ENCODE data around the gene DENND2C. TPM values are rescaled to one million over a fixed set of nuclear protein-coding genes. Genes with fewer than 3 reads are reported as not detected.
A peak's percentile ranks its signal among the peaks of the same experiment; 100 is the strongest.

DENND2C gene
- total and polyA plus RNA-seq, 2 of the 13 experiments (the other 11 are each of a cell fraction or from before 2014, with no cell fraction given), result 0.08 to 0.33 TPM

DNA sequence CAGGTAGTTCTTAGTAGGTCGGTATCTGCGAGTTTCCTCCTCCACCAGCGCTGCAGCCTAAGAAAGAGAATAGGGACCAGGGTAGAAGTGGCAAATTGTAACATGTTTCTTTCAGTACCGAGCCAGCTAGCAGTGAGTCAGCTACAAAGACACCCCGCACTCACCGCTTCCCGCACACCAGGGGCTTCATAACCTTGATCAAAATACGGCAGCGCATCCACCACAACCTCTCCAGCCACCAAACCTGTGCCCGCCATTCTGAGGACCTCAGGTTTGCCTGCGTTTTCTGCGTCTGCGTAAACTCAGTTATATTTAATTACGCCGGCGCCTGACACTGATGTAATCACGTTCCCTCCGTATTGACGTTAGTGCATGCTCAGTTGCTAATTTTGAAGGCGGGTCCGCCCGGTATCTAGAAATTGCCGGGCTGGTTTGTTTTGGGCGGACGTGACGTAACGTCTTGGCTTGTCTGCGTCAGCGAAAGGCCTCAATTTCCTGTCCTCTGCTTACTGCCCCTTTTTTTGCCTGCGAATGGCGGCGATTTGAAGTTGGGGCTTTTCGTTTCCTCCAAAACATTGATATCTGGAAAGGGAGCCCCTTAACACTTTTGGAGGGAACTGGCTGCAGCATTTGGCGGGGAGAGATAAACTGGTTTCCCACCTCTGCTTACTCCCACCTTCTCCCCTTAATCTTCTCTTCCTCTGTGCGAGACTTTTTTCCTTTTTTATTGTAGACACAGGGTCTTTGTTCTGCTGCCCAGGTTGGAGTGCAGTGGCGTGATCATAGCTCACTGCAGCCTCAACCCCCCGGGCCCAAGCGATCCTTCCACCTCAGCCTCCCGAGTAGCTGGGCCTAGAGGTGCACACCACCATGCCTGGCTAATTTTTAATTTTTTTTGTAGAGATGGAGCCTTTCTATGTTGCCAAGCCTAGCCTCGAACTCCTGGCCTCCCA lies 88.2 kb downstream of the DENND2C start, which contains the start of gene BCAS2 (continued):
- TF ChIP-seq, protein P1, sequence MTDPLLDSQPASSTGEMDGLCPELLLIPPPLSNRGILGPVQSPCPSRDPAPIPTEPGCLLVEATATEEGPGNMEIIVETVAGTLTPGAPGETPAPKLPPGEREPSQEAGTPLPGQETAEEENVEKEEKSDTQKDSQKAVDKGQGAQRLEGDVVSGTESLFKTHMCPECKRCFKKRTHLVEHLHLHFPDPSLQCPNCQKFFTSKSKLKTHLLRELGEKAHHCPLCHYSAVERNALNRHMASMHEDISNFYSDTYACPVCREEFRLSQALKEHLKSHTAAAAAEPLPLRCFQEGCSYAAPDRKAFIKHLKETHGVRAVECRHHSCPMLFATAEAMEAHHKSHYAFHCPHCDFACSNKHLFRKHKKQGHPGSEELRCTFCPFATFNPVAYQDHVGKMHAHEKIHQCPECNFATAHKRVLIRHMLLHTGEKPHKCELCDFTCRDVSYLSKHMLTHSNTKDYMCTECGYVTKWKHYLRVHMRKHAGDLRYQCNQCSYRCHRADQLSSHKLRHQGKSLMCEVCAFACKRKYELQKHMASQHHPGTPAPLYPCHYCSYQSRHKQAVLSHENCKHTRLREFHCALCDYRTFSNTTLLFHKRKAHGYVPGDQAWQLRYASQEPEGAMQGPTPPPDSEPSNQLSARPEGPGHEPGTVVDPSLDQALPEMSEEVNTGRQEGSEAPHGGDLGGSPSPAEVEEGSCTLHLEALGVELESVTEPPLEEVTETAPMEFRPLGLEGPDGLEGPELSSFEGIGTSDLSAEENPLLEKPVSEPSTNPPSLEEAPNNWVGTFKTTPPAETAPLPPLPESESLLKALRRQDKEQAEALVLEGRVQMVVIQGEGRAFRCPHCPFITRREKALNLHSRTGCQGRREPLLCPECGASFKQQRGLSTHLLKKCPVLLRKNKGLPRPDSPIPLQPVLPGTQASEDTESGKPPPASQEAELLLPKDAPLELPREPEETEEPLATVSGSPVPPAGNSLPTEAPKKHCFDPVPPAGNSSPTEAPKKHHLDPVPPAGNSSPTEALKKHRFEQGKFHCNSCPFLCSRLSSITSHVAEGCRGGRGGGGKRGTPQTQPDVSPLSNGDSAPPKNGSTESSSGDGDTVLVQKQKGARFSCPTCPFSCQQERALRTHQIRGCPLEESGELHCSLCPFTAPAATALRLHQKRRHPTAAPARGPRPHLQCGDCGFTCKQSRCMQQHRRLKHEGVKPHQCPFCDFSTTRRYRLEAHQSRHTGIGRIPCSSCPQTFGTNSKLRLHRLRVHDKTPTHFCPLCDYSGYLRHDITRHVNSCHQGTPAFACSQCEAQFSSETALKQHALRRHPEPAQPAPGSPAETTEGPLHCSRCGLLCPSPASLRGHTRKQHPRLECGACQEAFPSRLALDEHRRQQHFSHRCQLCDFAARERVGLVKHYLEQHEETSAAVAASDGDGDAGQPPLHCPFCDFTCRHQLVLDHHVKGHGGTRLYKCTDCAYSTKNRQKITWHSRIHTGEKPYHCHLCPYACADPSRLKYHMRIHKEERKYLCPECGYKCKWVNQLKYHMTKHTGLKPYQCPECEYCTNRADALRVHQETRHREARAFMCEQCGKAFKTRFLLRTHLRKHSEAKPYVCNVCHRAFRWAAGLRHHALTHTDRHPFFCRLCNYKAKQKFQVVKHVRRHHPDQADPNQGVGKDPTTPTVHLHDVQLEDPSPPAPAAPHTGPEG (CRISPR knock-in tag; IDR thresholded peaks at IDR 0.05), result 0 out of 2 replicates have a peak, but pooled peaks have one; percentile 28
- TF ChIP-seq RARA (CRISPR knock-in tag; IDR thresholded peaks at IDR 0.05) (no peak), ARNT (IDR thresholded peaks at IDR 0.05) (no peak), THYN1 (CRISPR knock-in tag; IDR thresholded peaks at IDR 0.05; ENCODE audit: borderline replicate concordance, low read depth) (no peak), ZNF644 (CRISPR knock-in tag; IDR thresholded peaks at IDR 0.05; ENCODE audit: low read depth) (no peak), MXI1 (IDR thresholded peaks at IDR 0.05; ENCODE audit: borderline replicate concordance, low read depth, low read length) (peak; percentile 88; the same call in 2 of the 3 replicates), ZEB1 (IDR thresholded peaks at IDR 0.05; ENCODE audit: insufficient replicate concordance, low read depth) (peak; percentile 31), TSC22D2 (CRISPR knock-in tag; IDR thresholded peaks at IDR 0.05; ENCODE audit: borderline replicate concordance) (no peak), SOX5 (CRISPR knock-in tag; IDR thresholded peaks at IDR 0.05; ENCODE audit: borderline replicate concordance) (peak; percentile 28; the same call in 1 of the 2 replicates), ZNF136 (CRISPR knock-in tag; IDR thresholded peaks at IDR 0.05; ENCODE audit: low read depth) (no peak), MED1 (CRISPR knock-in tag; IDR thresholded peaks at IDR 0.05) (peak; percentile 22; the same call in 1 of the 2 replicates), ZNF292 (CRISPR knock-in tag; IDR thresholded peaks at IDR 0.05; ENCODE audit: borderline replicate concordance, low read depth) (no peak), NONO (IDR thresholded peaks at IDR 0.05) (no peak), NONO (CRISPR knock-in tag; conservative IDR thresholded peaks at IDR 0.05) (no peak)
- TF ChIP-seq, protein P2, sequence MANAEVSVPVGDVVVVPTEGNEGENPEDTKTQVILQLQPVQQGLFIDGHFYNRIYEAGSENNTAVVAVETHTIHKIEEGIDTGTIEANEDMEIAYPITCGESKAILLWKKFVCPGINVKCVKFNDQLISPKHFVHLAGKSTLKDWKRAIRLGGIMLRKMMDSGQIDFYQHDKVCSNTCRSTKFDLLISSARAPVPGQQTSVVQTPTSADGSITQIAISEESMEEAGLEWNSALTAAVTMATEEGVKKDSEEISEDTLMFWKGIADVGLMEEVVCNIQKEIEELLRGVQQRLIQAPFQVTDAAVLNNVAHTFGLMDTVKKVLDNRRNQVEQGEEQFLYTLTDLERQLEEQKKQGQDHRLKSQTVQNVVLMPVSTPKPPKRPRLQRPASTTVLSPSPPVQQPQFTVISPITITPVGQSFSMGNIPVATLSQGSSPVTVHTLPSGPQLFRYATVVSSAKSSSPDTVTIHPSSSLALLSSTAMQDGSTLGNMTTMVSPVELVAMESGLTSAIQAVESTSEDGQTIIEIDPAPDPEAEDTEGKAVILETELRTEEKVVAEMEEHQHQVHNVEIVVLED (CRISPR knock-in tag; IDR thresholded peaks at IDR 0.05; ENCODE audit: borderline replicate concordance), result peak; percentile 99
- TF ChIP-seq, protein P3, sequence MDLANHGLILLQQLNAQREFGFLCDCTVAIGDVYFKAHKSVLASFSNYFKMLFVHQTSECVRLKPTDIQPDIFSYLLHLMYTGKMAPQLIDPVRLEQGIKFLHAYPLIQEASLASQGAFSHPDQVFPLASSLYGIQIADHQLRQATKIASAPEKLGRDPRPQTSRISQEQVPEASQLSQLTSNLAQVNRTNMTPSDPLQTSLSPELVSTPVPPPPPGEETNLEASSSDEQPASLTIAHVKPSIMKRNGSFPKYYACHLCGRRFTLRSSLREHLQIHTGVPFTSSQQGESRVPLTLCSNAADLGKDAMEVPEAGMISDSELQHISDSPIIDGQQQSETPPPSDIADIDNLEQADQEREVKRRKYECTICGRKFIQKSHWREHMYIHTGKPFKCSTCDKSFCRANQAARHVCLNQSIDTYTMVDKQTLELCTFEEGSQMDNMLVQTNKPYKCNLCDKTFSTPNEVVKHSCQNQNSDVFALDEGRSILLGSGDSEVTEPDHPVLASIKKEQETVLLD (CRISPR knock-in tag; IDR thresholded peaks at IDR 0.05; ENCODE audit: low read depth), result no peak
- TF ChIP-seq, protein P4, sequence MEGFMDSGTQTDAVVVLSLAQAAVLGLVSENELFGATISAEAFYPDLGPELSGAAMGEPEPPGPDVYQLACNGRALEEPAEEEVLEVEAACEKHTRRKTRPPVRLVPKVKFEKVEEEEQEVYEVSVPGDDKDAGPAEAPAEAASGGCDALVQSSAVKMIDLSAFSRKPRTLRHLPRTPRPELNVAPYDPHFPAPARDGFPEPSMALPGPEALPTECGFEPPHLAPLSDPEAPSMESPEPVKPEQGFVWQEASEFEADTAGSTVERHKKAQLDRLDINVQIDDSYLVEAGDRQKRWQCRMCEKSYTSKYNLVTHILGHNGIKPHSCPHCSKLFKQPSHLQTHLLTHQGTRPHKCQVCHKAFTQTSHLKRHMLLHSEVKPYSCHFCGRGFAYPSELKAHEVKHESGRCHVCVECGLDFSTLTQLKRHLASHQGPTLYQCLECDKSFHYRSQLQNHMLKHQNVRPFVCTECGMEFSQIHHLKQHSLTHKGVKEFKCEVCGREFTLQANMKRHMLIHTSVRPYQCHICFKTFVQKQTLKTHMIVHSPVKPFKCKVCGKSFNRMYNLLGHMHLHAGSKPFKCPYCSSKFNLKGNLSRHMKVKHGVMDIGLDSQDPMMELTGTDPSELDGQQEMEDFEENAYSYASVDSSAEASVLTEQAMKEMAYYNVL (CRISPR knock-in tag; IDR thresholded peaks at IDR 0.05; ENCODE audit: borderline replicate concordance), result no peak
